Coronary artery (tissue), 2 donors: Measurements from ENCODE around the gene LRRN1.

Source experiments
- DNase-seq: peaks from one replicate; pipeline ENCODE4 v3.0.0-alpha.2; 2017; ENCODE audit warnings: low spot score
- H3K27ac ChIP-seq, 2 donors: fragments of 200-600 bp; sonication (generic); one replicate each; pipeline ENCODE4 v1.5.1; 2016 to 2019
- H3K4me3 ChIP-seq: fragments of 200-600 bp; sonication (generic); 2 replicates; pipeline ENCODE4 v1.5.1; 2016; ENCODE audit warnings: mild to moderate bottlenecking, moderate library complexity
- CTCF ChIP-seq: fragments of 200-600 bp; sonication (generic); IDR thresholded peaks from one replicate; pipeline ENCODE4 v1.5.1; 2019; ENCODE audit warnings: antibody characterized with exemption

The LRRN1 gene

GRCh38 chr3:3772920-3773319 lies 26.3 kb upstream of the LRRN1 start:
- no peak for DNase-seq
- Histone ChIP-seq H3K27ac (no peak overlapping the region), H3K4me3 (no peak overlapping the region)
- no peak for TF ChIP-seq CTCF

GRCh38 chr3:3776607-3777006 lies 22.6 kb upstream of the LRRN1 start:
- DNase-seq = no peak
- no peak for TF ChIP-seq CTCF
- Histone ChIP-seq H3K27ac (no peak overlapping the region), H3K4me3 (no peak overlapping the region)

- H3K4me3 ChIP-seq = no peak overlapping the region
- DNase-seq = no peak
- no peak for TF ChIP-seq CTCF
- H3K27ac ChIP-seq = no peak overlapping the region
These were observed 21.0 kb upstream of the LRRN1 start for GRCh38 chr3:3778216-3778615.

GRCh38 chr3:3778641-3779270 lies 20.5 kb upstream of the LRRN1 start:
- TF ChIP-seq CTCF = no peak
- H3K27ac ChIP-seq = no peak overlapping the region
- DNase-seq = no peak
- H3K4me3 ChIP-seq = no peak overlapping the region

- no peak for DNase-seq
- H3K27ac ChIP-seq = no peak overlapping the region
- no peak for TF ChIP-seq CTCF
- H3K4me3 ChIP-seq = no peak overlapping the region
These were observed 16.8 kb upstream of the LRRN1 start for GRCh38 chr3:3782457-3782856.

DNA sequence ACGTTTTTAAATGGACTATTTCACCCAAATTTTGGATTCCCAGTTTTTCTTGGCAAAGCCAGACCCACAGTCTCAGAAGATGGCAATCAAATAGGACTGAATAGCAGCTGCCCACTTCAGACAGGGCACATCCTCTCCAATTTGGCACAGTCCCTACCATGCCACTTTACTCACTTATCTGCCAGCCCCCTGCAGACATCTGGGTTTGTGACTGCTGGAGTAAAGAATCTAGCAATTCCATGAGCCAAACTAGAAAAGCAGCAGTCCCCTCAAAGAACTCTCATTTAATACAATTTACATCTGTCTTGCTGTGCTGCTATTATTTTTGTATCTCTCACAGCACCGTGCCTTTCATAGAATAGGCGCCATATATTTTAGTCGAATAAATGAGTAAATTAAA lies 16.0 kb upstream of the LRRN1 start:
- no peak for DNase-seq
- no peak for TF ChIP-seq CTCF

GRCh38 chr3:3783696-3784095 lies 15.5 kb upstream of the LRRN1 start:
- DNase-seq = no peak
- H3K4me3 ChIP-seq = no peak overlapping the region
- TF ChIP-seq CTCF = no peak
- no peak overlapping the region for H3K27ac ChIP-seq

More for the DNA sequence above, 16.0 kb upstream of the LRRN1 start:
- H3K27ac ChIP-seq = no peak overlapping the region
- H3K4me3 ChIP-seq = no peak overlapping the region
